Measurements from ENCODE around the gene SEL1L2.

GRCh38 chr20:13857304-13857703, 133.1 kb downstream of the SEL1L2 start:
- TF ChIP-seq POLR2A (IDR thresholded peaks at IDR 0.05; ENCODE audit: low read length): no peak
- TF ChIP-seq, protein P1, sequence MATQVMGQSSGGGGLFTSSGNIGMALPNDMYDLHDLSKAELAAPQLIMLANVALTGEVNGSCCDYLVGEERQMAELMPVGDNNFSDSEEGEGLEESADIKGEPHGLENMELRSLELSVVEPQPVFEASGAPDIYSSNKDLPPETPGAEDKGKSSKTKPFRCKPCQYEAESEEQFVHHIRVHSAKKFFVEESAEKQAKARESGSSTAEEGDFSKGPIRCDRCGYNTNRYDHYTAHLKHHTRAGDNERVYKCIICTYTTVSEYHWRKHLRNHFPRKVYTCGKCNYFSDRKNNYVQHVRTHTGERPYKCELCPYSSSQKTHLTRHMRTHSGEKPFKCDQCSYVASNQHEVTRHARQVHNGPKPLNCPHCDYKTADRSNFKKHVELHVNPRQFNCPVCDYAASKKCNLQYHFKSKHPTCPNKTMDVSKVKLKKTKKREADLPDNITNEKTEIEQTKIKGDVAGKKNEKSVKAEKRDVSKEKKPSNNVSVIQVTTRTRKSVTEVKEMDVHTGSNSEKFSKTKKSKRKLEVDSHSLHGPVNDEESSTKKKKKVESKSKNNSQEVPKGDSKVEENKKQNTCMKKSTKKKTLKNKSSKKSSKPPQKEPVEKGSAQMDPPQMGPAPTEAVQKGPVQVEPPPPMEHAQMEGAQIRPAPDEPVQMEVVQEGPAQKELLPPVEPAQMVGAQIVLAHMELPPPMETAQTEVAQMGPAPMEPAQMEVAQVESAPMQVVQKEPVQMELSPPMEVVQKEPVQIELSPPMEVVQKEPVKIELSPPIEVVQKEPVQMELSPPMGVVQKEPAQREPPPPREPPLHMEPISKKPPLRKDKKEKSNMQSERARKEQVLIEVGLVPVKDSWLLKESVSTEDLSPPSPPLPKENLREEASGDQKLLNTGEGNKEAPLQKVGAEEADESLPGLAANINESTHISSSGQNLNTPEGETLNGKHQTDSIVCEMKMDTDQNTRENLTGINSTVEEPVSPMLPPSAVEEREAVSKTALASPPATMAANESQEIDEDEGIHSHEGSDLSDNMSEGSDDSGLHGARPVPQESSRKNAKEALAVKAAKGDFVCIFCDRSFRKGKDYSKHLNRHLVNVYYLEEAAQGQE (IDR thresholded peaks at IDR 0.05): no peak
- TF ChIP-seq CHD2 (IDR thresholded peaks at IDR 0.05; ENCODE audit: low read length, partially characterized antibody): no peak
- no peak for TF ChIP-seq ZFP36 (IDR thresholded peaks at IDR 0.05; ENCODE audit: borderline replicate concordance, partially characterized antibody)
- TF ChIP-seq RFX5 (IDR thresholded peaks at IDR 0.05): no peak
- TF ChIP-seq, protein P2, sequence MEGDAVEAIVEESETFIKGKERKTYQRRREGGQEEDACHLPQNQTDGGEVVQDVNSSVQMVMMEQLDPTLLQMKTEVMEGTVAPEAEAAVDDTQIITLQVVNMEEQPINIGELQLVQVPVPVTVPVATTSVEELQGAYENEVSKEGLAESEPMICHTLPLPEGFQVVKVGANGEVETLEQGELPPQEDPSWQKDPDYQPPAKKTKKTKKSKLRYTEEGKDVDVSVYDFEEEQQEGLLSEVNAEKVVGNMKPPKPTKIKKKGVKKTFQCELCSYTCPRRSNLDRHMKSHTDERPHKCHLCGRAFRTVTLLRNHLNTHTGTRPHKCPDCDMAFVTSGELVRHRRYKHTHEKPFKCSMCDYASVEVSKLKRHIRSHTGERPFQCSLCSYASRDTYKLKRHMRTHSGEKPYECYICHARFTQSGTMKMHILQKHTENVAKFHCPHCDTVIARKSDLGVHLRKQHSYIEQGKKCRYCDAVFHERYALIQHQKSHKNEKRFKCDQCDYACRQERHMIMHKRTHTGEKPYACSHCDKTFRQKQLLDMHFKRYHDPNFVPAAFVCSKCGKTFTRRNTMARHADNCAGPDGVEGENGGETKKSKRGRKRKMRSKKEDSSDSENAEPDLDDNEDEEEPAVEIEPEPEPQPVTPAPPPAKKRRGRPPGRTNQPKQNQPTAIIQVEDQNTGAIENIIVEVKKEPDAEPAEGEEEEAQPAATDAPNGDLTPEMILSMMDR (IDR thresholded peaks at IDR 0.05): no peak
- TF ChIP-seq RAD21 (conservative IDR thresholded peaks at IDR 0.05 in 1 of 2, IDR thresholded peaks at IDR 0.05 in 1 of 2): no peak
- TF ChIP-seq RCOR1 (IDR thresholded peaks at IDR 0.05; ENCODE audit: low read depth, low read length): no peak
- TF ChIP-seq CEBPB (IDR thresholded peaks at IDR 0.05): no peak
- TF ChIP-seq, protein P3, sequence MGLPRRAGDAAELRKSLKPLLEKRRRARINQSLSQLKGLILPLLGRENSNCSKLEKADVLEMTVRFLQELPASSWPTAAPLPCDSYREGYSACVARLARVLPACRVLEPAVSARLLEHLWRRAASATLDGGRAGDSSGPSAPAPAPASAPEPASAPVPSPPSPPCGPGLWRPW (IDR thresholded peaks at IDR 0.05): no peak
- no peak for TF ChIP-seq BHLHE40 (IDR thresholded peaks at IDR 0.05; ENCODE audit: low read depth, low read length)
- no peak for TF ChIP-seq RNF2 (IDR thresholded peaks at IDR 0.05; ENCODE audit: borderline replicate concordance, low read depth)
- no peak for TF ChIP-seq KDM1A (IDR thresholded peaks at IDR 0.05; ENCODE audit: low read depth)
- TF ChIP-seq HOXB5 (CRISPR knock-in tag; IDR thresholded peaks at IDR 0.05): no peak
